ENCODE data around the gene PRRC1.
"Not testable (repeated sequence)": the region's sequence is repeated elsewhere in the genome, so short reads cannot be mapped to it uniquely, and the experiment has no call there.

The PRRC1 gene

GRCh38 chr5:127545249-127545648, 27.8 kb downstream of the PRRC1 start:
- not testable (repeated sequence) for DNase-seq (ENCODE audit: low spot score)

- no peak for DNase-seq (ENCODE audit: low spot score)
Measured at GRCh38 chr5:127549551-127549950, 32.1 kb downstream of the PRRC1 start.

- no peak for DNase-seq (ENCODE audit: low spot score)
Measured at GRCh38 chr5:127550652-127551409, 33.4 kb downstream of the PRRC1 start.

GRCh38 chr5:127551410-127552041, 34.1 kb downstream of the PRRC1 start:
- DNase-seq (ENCODE audit: low spot score) = no peak

GRCh38 chr5:127555826-127556225, 38.4 kb downstream of the PRRC1 start:
- DNase-seq (ENCODE audit: low spot score) = no peak

GRCh38 chr5:127556609-127557334, 39.3 kb downstream of the PRRC1 start:
- no peak for DNase-seq (ENCODE audit: low spot score)

GRCh38 chr5:127558273-127558672, 40.8 kb downstream of the PRRC1 start:
- DNase-seq (ENCODE audit: low spot score) = no peak

GRCh38 chr5:127561254-127561653, 43.8 kb downstream of the PRRC1 start:
- peak; percentile 57 for DNase-seq (ENCODE audit: low spot score)

- DNase-seq (ENCODE audit: low spot score) = no peak
Measured at GRCh38 chr5:127562252-127562651, 44.8 kb downstream of the PRRC1 start.

GRCh38 chr5:127563136-127563535, 45.7 kb downstream of the PRRC1 start:
- DNase-seq (ENCODE audit: low spot score) = no peak

- peak; percentile 32 for DNase-seq (ENCODE audit: low spot score)
Measured at GRCh38 chr5:127564002-127564769, 46.7 kb downstream of the PRRC1 start.

GRCh38 chr5:127565586-127566270, 48.3 kb downstream of the PRRC1 start:
- DNase-seq (ENCODE audit: low spot score) = no peak

- DNase-seq (ENCODE audit: low spot score) = no peak
Measured at GRCh38 chr5:127567026-127567768, 49.8 kb downstream of the PRRC1 start.

- DNase-seq (ENCODE audit: low spot score) = no peak
Measured at GRCh38 chr5:127568166-127568565, 50.7 kb downstream of the PRRC1 start.

GRCh38 chr5:127569471-127569870, 52.0 kb downstream of the PRRC1 start:
- not testable (repeated sequence) for DNase-seq (ENCODE audit: low spot score)

- DNase-seq (ENCODE audit: low spot score) = no peak
Measured at GRCh38 chr5:127571314-127572131, 54.1 kb downstream of the PRRC1 start.

GRCh38 chr5:127572930-127573329, 55.5 kb downstream of the PRRC1 start:
- no peak for DNase-seq (ENCODE audit: low spot score)

- DNase-seq (ENCODE audit: low spot score) = no peak
Measured at GRCh38 chr5:127574852-127575679, 57.6 kb downstream of the PRRC1 start.

GRCh38 chr5:127577458-127577857, 60.0 kb downstream of the PRRC1 start:
- no peak for DNase-seq (ENCODE audit: low spot score)
